Measurements from ENCODE around the gene CTBP2.

Gene CTBP2

DNA sequence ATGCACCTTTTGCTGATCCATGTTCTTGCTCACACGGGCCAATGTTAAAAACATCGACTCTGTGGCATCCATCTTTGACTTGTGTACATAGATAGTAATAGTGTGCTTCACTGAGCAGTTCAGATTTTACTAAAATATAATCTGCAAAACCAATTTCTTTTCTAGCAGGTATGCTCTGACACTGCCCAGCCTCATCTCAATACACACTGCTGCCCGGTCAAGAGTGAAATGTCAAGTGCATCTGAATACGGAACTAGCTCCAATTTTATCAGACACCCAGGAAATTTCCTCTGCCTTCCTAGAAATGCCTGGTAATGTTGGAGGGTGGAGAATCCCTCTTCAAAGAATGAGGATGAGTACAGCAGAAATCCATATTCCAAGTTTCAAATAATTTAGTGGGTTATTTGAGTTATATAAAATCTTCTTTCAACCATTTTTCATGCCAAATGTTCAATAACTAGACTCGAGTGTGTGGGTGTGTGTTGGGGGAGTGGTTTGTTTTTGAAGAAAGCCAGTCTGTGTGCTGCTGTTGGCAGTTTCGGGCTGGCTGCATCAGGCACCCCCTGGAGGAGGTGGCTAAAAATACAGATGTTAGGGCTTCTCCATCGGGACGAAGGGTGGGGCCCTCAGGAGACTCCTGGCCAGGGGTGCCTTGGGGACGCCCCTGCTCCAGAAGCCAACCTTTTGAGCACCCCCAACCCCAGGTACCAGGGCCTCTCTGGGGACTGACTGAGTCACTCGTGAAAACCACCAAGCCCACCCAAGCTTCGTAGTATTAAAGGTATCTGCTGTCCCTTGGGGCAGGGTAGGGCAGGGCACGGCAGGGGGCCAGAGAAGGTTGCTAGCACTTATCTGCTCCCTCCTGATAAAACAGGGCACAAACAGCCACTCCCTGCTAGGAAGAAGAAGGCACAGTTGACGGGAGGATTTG, 15.4 kb downstream of the CTBP2 start:
- no peak for DNase-seq (ENCODE audit: low read depth in 4 of 4, low spot score in 1 of 4)

DNA sequence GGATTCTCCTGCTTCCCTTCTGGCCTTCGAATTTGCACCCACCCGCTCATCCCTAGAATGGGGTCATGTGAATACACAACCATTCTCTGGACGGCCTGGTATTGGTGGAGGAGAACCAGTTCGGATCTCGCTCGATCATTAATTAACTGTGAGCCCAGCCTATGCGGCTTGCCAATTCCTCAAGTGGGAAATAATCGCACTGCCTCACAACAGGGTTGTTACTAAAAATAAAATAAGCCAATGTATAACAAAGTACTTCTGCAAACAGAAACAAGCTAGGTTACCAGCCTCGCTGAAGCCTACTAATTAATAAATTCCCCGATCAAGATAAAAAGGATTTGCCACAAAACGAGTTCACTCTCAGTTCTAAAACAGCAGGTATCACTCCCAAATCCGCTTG, 16.2 kb downstream of the CTBP2 start:
- DNase-seq (ENCODE audit: low read depth in 4 of 4, low spot score in 1 of 4) = no peak

DNA sequence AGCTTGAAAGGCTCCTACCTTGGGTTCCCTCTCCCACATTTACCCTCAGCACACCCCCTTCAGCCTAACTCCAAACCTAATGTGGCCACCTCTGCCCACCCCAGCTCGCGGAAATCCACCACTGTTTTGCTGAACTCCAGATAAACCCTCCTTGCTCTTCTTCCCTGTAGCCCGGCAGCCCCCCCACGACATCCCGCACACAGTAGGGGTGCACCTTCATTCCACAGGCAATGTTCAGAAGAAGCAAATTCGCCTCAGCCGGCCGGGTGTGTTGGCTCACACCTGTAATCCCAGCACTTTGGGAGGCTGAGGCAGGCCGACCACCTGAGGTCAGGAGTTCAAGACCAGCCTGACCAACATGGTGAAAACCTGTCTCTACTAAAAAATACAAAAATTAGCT, 17.4 kb downstream of the CTBP2 start:
- DNase-seq (ENCODE audit: low read depth in 4 of 4, low spot score in 1 of 4) = no peak

DNA sequence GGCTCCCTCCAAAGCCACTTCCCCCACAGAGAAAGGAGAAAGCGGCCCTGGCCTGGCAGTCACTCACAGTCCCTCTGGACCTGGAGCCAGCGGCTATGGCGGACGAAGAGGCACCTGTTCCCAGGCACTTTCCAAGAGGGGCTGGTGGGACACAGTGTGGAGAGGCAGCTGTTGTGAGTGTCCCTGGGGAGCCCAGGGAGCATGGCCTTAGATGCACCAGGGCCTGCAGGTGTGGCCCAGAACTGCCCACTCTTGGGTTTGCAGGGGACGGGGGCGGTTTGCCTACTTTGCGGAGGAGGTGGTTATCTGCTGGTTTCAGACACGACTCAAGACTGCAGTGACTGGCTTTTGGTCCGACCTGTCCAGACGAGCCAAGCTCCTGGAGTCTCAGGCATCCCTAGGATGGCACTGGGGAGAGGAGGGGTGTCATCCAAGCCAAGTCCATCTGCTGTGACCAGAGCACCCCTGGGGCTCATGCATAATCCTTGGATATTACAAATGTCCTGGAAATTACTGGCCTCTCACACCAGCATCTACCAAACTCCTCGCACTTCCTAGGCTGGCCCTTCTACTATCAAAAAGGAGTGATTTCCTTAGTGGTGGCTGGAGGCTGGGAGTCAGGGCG, 18.4 kb downstream of the CTBP2 start:
- DNase-seq (ENCODE audit: low read depth in 4 of 4, low spot score in 1 of 4) = no peak

DNA sequence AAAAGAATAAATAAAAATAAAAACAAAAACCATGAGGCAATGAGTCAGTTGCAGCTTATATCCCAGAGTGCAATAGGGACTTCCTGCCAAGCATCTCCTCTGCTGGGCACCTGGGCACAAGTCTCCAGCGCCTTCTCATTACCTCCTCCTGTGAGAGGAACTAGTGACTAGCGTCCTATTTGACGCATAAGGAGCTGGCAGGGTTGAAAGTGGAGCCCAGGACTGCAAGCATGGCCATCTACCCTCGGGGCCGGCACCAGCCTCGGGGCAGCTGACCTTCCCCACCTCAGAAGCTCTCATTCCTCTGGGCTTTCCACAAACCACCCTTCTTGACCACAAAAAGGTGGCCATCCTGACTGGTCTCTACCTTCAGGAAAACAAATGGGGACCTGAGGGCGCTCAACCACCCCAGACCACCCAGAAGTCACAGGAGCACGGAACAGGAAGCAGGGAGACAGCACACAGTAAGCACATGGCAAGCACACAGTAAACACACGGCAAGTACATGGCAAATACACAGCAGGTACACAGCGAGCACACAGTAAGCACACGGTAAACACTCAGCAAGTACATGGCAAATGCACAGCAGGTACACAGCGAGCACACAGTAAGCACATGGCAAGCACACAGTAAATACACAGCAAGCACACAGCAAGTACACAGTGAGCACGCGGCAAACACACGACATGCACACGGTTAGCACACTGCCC, 19.1 kb downstream of the CTBP2 start:
- no peak for DNase-seq (ENCODE audit: low read depth in 4 of 4, low spot score in 1 of 4)

DNA sequence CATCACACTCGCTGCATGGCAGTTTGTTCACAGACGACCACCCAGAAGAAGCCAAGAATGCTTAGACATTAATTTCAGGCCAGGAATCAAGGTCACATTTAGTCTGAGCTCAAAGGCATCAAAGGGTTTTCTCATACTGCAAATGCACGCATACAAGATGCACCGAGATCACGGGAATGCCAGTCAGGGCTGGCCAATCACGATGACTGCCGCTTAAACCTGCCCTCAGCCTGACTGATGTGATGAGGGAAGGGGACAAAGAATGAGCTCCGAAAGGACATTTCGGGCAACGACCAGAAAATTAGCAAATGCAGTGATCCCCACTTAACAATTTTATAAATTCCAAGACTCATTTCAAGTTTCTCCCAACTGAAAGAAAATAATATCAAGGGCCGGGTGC, 20.2 kb downstream of the CTBP2 start:
- DNase-seq (ENCODE audit: low read depth in 4 of 4, low spot score in 1 of 4) = no peak

DNA sequence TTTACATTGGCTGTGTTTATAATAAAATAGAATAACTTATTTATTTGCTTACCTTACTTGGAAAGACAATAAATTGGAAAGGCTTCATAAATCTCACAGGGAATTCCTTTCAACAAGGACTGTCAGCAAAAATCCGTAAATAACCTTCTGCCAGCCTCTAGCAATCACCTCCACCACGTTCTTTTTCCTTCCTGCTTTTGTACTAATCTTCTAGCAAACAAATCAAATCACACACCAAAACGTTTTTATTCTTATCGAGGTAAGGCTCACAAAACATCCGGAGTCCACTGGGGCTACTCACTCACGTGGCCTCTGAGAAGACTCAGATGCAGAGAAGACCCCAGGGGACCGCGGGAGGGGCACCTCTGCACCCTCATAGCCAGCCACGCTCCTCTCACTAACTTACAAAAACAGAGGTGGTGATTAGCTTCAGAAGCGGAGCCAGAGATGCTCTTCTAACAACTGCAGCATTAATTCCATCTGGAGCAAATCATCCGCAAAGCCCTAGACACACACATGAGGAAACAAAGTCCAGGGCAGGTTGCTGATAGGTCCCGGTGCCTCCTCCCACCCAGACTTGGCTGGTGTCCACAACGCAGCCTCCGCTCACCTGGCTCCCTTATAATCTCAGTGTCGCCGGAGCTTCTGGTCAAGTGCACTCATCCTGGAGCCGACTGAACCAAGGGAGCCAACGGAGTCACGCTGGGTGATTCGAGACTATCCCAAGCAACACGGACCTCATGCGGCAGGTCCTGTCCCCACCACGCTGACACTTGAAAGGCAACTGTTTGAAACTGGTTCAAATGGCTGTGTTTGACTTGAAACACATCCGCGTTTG, 22.5 kb downstream of the CTBP2 start:
- DNase-seq (ENCODE audit: low read depth in 4 of 4, low spot score in 1 of 4) = no peak

DNA sequence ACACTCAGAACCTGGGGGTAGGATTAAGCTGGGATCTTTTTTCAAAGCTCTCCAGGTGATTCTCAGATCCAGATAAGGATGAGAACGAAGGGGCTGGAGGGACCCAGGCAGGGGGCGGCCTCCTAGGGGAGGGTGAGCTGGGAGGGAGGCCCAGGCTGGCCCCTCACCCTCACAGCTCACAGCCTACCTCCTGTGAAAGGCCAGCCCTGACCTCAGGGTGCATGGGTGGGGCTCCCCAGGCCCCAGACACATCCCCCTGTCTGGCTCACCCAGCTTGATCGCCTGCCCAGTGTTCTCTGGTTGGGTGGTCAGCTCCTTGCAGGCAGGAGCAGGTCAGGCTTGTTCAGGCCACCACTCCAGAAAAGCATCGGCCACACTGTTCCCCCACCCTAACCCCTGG, 24.3 kb downstream of the CTBP2 start:
- no peak for DNase-seq (ENCODE audit: low read depth in 4 of 4, low spot score in 1 of 4)

DNA sequence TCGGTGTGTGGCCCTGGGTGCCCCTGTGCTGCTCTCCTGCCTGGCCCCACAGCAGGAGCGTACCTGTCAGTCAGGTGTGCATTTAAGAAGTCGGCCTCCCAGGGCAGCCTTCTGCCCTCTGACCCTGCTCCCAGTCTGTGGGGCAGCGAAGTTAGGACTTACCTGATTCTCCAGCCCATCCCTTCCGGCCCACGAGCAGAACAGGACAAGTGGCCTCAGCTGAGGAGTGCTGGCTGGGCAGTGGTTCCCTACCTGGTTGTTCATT, 24.7 kb downstream of the CTBP2 start:
- no peak for DNase-seq (ENCODE audit: low read depth in 4 of 4, low spot score in 1 of 4)

DNA sequence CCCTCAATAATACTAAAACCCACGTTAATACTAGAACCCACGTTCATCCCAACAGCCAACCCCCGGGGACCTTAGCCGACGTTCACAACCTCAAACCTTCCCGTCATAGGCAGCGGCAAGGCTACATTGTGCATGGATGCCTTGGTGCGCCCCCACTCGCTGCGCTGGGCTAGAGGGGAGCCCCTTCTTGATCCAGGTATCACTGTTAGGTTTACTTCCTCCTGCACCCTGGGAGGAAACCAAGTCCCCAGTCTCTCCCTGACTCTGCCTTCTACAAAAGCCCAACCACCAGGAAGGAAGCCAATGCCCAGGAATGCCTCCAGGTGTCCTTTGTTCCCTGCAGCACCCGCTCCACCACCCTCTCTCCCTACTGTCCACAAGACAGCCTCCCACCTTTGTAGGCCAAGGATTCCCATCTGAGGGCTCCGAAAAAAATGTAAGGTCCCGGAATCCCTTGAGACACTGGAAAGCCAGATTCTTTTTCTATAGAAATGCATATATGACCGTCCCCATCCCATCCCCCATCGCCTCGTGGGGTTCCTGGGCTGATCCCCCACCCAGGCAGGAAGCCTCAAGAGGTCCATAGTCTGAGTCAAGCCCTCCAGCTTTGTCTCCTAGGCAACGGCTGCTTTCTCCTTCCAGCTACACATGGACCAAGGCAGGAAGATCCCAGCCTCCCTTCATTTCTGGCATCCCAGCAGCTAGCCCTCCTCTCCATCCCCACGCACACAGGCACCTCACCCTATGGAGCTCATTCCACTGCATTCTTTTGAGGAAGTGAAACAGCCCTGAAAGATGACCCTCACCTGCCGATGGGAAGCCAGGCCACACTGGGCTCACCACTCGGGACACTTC, 25.2 kb downstream of the CTBP2 start:
- no peak for DNase-seq (ENCODE audit: low read depth in 4 of 4, low spot score in 1 of 4)

DNA sequence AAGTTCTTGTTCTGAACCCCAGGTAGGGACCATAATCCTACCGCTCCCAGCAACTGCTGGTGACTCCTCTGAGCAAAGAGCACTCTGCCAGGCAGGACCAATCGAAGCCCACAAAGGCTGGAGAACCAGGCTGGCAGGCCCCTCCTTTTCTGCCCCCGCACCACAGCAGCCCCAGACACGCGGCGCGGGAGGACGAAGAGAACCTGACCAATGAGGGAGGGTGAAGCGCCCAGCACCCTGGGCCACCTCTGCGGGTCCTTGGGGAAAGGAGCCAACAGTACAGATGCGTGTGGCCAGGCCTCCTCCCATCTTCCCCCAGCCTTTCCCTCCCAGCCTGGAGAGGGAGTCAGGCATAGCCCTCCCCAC, 25.9 kb downstream of the CTBP2 start:
- DNase-seq (ENCODE audit: low read depth in 4 of 4, low spot score in 1 of 4) = no peak

DNA sequence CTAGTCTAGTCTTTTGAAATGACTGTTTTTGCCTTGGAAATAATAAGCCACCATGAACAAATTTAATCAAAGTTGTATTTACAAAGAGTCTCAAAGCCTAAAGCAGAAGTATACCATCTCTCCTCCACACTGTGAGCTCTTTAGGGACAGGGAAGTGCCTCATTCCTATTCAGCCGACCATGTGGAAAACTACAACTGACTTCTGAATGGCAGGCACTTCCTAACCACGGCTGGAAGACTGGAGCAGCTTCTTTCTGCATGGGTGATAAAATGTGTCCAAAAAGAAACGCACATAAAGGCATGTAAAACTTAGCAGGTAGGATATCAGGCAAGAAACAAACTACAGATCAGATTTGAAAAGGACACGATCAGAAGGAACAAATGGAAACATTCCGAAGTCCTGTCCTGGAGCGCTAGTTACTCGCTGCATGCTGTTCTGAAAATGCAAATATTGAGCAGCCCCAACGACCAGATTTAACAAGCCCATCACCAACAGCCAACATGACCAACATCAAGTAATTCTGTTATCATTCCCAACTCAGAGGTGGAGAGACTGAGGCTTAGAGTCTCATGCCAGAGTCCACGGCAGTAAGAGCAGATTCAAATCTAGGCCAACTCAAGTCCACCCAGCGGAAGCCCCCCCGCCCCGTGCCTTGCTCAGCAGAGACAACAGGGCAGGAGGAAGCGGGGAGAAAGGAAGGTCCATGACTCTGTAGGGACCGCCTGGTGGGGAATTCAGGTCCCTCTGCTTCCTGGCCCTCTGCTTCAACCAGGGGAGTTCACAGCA, 26.5 kb downstream of the CTBP2 start:
- no peak for DNase-seq (ENCODE audit: low read depth in 4 of 4, low spot score in 1 of 4)

DNA sequence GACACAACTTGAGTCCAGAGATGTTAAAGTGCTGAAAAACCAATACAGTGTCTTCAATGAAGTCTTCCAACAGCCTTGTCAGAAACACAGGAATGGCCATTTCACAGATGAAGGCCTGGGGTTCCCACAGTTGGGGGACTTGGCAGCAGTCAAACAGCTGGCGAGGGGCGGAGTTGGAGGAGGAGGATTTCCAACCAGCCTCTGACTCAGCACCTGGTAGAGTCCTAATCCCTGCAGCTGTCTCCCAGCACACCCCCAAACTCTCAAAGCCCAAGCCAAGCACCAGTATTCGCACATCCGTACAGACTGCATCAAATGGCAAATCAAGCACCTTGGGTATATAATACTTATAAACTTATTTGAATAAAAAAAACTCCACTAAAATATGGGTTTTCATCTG, 28.0 kb downstream of the CTBP2 start:
- no peak for DNase-seq (ENCODE audit: low read depth in 4 of 4, low spot score in 1 of 4)

DNA sequence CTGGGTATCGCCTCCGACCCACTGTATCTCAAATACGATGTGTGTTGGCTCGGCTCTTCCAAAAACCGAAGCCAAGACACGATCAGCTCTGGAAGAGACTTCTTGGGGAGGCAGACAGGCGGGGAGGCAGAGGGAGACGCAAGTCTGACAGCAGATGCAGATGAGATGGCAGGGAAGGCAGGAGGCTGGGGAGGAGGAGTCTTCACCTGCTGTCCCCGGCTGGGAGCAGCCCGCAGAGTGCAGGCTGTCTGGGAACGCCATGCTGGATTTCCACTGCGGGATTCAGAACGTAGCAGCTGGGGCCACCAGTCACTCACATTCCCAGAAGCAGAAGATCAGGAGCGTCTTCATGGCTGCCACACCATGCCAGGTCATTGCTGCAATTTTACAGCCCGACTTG, 29.4 kb downstream of the CTBP2 start:
- no peak for DNase-seq (ENCODE audit: low read depth in 4 of 4, low spot score in 1 of 4)

DNA sequence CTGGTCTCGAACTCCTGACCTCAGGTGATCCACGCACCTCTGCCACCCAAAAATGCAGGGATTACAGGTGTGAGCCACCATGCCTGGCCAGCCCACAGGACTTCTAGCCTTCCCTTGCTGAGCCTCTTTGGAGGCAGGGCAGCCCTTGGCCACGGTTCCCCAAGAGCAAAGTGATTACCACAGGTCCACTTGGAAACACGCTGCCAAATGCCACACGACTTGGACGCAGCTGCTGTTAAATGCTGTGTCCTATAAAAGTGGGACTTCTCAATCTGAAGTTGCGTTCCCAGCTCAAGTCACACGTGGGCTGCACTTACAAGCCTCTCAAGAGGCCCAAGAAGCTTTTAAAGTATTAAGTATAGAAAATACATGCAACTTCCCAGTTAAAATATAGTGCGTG, 30.1 kb downstream of the CTBP2 start:
- DNase-seq (ENCODE audit: low read depth in 4 of 4, low spot score in 1 of 4) = no peak

DNA sequence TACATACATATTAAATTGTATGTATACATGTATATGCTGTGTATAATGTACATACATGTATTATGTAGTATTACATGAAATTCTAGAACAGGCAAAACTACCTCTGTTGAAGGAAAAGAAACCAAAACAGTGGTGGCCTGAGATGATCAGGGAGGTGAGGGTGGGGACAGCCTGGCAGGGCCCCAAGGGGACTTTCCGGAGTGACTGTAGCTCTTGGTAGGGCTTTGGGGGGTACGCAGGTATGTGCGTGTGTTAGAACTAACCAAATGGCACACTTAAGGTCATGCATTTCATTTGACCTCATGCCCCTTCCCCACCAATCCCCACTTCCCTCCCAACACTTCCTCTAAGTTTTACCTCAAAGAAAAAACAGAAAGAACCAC, 31.3 kb downstream of the CTBP2 start:
- DNase-seq (ENCODE audit: low read depth in 4 of 4, low spot score in 1 of 4) = no peak

DNA sequence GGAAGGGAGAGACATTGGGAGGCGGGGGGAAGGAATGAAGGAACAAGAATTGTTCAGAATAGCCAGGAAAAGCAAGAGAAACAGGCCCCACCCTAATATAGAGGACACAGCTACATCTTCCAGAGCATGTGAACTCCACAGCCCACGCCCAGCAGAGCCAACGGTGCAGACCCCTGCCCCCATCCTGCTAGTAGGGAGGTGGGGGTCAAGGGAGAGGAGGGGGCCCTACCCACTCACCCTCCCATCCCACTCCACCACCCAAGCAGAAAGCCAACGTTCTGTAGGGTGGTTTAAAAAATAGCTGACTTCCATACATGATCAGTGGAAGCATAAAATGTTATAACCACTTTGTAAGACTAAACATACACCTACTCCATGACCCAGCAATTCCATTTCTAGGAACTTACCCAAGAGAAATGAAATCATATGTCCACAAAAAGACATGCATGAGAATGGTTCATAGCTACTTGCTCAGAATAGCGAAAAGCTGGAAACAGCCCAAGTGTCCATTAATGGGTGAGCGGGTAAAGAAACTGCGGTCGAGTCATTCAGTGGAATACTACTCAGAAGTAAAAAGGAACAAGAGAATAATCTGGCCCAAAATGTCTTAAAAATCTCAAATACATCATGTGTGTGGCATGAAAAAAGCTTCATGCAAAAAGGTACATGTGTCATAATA, 31.8 kb downstream of the CTBP2 start:
- DNase-seq (ENCODE audit: low read depth in 4 of 4, low spot score in 1 of 4) = no peak

DNA sequence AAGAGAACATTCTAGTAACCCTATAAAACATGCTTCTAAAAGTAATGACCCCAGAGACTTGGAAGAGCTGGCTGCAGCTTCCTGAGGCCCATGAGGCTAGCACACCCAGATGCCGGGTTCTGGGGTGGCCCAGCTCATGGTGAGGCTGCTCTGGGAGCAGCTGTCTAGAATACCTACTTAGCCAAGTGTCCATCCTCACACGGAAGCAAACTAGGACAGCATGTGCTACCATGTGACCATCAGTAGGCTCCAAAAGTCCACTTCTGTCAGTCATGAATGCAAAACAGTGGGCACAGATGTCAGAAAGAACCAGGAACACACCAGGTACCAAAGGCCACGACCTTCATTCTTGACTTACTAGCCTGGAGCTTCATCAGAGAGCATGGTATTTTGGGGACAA, 32.4 kb downstream of the CTBP2 start:
- DNase-seq (ENCODE audit: low read depth in 4 of 4, low spot score in 1 of 4) = no peak

DNA sequence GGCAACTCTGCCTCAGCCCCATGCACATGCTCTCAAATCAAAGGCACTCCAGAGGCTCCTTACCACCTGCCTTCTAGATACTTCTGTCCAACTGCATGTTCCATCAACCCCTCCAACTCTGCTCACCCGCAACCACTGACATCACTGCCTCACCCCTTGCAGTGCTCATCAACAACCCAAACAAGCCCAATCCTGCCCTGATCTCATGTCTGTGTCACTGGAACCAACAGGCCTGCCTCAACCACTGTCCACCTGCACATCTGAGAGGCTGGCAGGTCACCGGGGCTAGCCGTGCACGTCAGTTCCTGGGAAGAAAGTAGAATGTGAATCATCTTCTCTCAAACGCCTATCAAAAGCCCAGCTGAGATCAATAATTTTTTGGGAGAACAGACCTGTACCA, 33.3 kb downstream of the CTBP2 start:
- DNase-seq (ENCODE audit: low read depth in 4 of 4, low spot score in 1 of 4) = no peak
